ENCODE measurements around the gene CFAP77. TPM values are rescaled to one million over a fixed set of nuclear protein-coding genes. Genes with fewer than 3 reads are reported as not detected.

CFAP77 gene
- total RNA-seq, 1 donor from 2014 or later, result not detected

GRCh38 chr9:132547052-132547431 is 137.0 kb downstream of the CFAP77 start:
- no peak for TF ChIP-seq CTCF (IDR thresholded peaks at IDR 0.05; ENCODE audit: insufficient read depth, low read length, severe bottlenecking)
- Histone ChIP-seq H3K36me3 (ENCODE audit: control insufficient read depth, insufficient read depth, low read length) (no peaks in the 10 kb centered on the region), H3K27me3 (ENCODE audit: control insufficient read depth, insufficient read depth, low read length) (peaks cover 17% of the 10 kb centered on the region), H3K4me3 (ENCODE audit: low read depth, low read length) (no peak overlapping the region)
- no peak for DNase-seq (ENCODE audit: low read depth)
- FAIRE-seq, result no peak

- Histone ChIP-seq H3K27me3 (ENCODE audit: control insufficient read depth, insufficient read depth, low read length) (peaks cover 17% of the 10 kb centered on the region), H3K36me3 (ENCODE audit: control insufficient read depth, insufficient read depth, low read length) (no peaks in the 10 kb centered on the region), H3K4me3 (ENCODE audit: low read depth, low read length) (no peak overlapping the region)
- no peak for DNase-seq (ENCODE audit: low read depth)
- FAIRE-seq, result no peak
- no peak for TF ChIP-seq CTCF (IDR thresholded peaks at IDR 0.05; ENCODE audit: insufficient read depth, low read length, severe bottlenecking)
Observed at GRCh38 chr9:132547436-132547835, 137.4 kb downstream of the CFAP77 start.

- DNase-seq (ENCODE audit: low read depth), result no peak
- no peak for TF ChIP-seq CTCF (IDR thresholded peaks at IDR 0.05; ENCODE audit: insufficient read depth, low read length, severe bottlenecking)
Observed at GRCh38 chr9:132547976-132548730, 138.1 kb downstream of the CFAP77 start.

GRCh38 chr9:132548751-132549640 is 139.0 kb downstream of the CFAP77 start:
- Histone ChIP-seq H3K4me3 (ENCODE audit: low read depth, low read length) (no peak overlapping the region), H3K36me3 (ENCODE audit: control insufficient read depth, insufficient read depth, low read length) (no peaks in the 10 kb centered on the region), H3K27me3 (ENCODE audit: control insufficient read depth, insufficient read depth, low read length) (peaks cover 11% of the 10 kb centered on the region)
- FAIRE-seq, result no peak
- peak; percentile 12 for DNase-seq (ENCODE audit: low read depth)
- no peak for TF ChIP-seq CTCF (IDR thresholded peaks at IDR 0.05; ENCODE audit: insufficient read depth, low read length, severe bottlenecking)

More at GRCh38 chr9:132547976-132548730, 138.1 kb downstream of the CFAP77 start:
- H3K27me3 ChIP-seq (ENCODE audit: control insufficient read depth, insufficient read depth, low read length), result peaks cover 17% of the 10 kb centered on the region
- no peak overlapping the region for H3K4me3 ChIP-seq (ENCODE audit: low read depth, low read length)
- no peak for FAIRE-seq
- H3K36me3 ChIP-seq (ENCODE audit: control insufficient read depth, insufficient read depth, low read length), result no peaks in the 10 kb centered on the region

- H3K4me3 ChIP-seq (ENCODE audit: low read depth, low read length), result no peak overlapping the region
- FAIRE-seq (no peak), DNase-seq (ENCODE audit: low read depth) (no peak)
- no peak for TF ChIP-seq CTCF (IDR thresholded peaks at IDR 0.05; ENCODE audit: insufficient read depth, low read length, severe bottlenecking)
- H3K27me3 ChIP-seq (ENCODE audit: control insufficient read depth, insufficient read depth, low read length), result peaks cover 3% of the 10 kb centered on the region
- no peaks in the 10 kb centered on the region for H3K36me3 ChIP-seq (ENCODE audit: control insufficient read depth, insufficient read depth, low read length)
Observed at GRCh38 chr9:132551556-132551955, 141.5 kb downstream of the CFAP77 start.

Data from bronchial epithelial cell (primary cell).